ENCODE results near the gene TCN2. TPM values are rescaled to one million over a fixed set of nuclear protein-coding genes. Genes with fewer than 3 reads are reported as not detected.
"Not testable (repeated sequence)": the region's sequence is repeated elsewhere in the genome, so short reads cannot be mapped to it uniquely, and the experiment has no call there.

The TCN2 gene
- total RNA-seq, 1 donor from 2014 or later, result 33.9 TPM

GRCh38 chr22:30627471-30627870 lies 20.5 kb downstream of the TCN2 start:
- Histone ChIP-seq H3K27me3 (no peaks in the 10 kb centered on the region), H3K9ac (no peak overlapping the region), H3F3A (ENCODE audit: low read depth) (peaks cover 4% of the 10 kb centered on the region), H4K20me1 (ENCODE audit: low read depth) (no peaks in the 10 kb centered on the region), H3K36me3 (no peaks in the 10 kb centered on the region), H3K4me2 (no peak overlapping the region), H2AFZ (replicated peaks) (no peak overlapping the region), H3K79me2 (ENCODE audit: low read depth) (no peaks in the 10 kb centered on the region), H3K4me1 (no peaks in the 10 kb centered on the region), H3K27ac (no peak overlapping the region), H3K4me3 (no peak overlapping the region), H3K9me3 (ENCODE audit: low read depth) (no peaks in the 10 kb centered on the region)
- Mint-ChIP-seq H3K36me3 (peaks cover 5% of the 10 kb centered on the region), H3K27ac (no peak overlapping the region), H3K4me1 (no peaks in the 10 kb centered on the region), H3K9me3 (peaks cover 2% of the 10 kb centered on the region), H3K27me3 (ENCODE audit: insufficient read depth, low read depth) (peaks cover 3% of the 10 kb centered on the region), H3K4me3 (no peak overlapping the region)
- DNase-seq (ENCODE audit: low spot score), result no peak
- no peak for TF ChIP-seq EZH2phosphoT487 (IDR thresholded peaks at IDR 0.05)
- TF ChIP-seq CTCF (IDR thresholded peaks at IDR 0.05), result no peak
- no peak for TF ChIP-seq EZH2 (IDR thresholded peaks at IDR 0.05)

- Histone ChIP-seq H4K20me1 (ENCODE audit: low read depth) (no peaks in the 10 kb centered on the region), H3K27me3 (no peaks in the 10 kb centered on the region), H3K4me3 (no peak overlapping the region), H3K27ac (no peak overlapping the region), H2AFZ (replicated peaks) (no peak overlapping the region), H3F3A (ENCODE audit: low read depth) (no peaks in the 10 kb centered on the region), H3K4me2 (no peak overlapping the region), H3K4me1 (no peaks in the 10 kb centered on the region), H3K9me3 (ENCODE audit: low read depth) (no peaks in the 10 kb centered on the region), H3K36me3 (no peaks in the 10 kb centered on the region), H3K9ac (no peak overlapping the region), H3K79me2 (ENCODE audit: low read depth) (no peaks in the 10 kb centered on the region)
- Mint-ChIP-seq H3K36me3 (peaks cover 3% of the 10 kb centered on the region), H3K27ac (no peak overlapping the region), H3K4me1 (no peaks in the 10 kb centered on the region), H3K27me3 (ENCODE audit: insufficient read depth, low read depth) (peaks cover 3% of the 10 kb centered on the region), H3K9me3 (peaks cover 2% of the 10 kb centered on the region), H3K4me3 (no peak overlapping the region)
- no peak for DNase-seq (ENCODE audit: low spot score)
- TF ChIP-seq EZH2 (IDR thresholded peaks at IDR 0.05) (no peak), CTCF (IDR thresholded peaks at IDR 0.05) (no peak), EZH2phosphoT487 (IDR thresholded peaks at IDR 0.05) (no peak)
These were observed 21.5 kb downstream of the TCN2 start for GRCh38 chr22:30628491-30628890.

GRCh38 chr22:30631469-30631868 lies 24.5 kb downstream of the TCN2 start:
- H3K9ac ChIP-seq; H3K4me3 ChIP-seq; H3K36me3 ChIP-seq; H3K27ac Mint-ChIP-seq; H3K27ac ChIP-seq; H3K36me3 Mint-ChIP-seq; H2AFZ ChIP-seq (replicated peaks); H3K4me1 Mint-ChIP-seq; H3K4me1 ChIP-seq; H3K4me3 Mint-ChIP-seq; H3K27me3 ChIP-seq; H3K27me3 Mint-ChIP-seq (ENCODE audit: insufficient read depth, low read depth); H3K9me3 ChIP-seq (ENCODE audit: low read depth); H3K4me2 ChIP-seq; DNase-seq (ENCODE audit: low spot score); H4K20me1 ChIP-seq (ENCODE audit: low read depth); H3K79me2 ChIP-seq (ENCODE audit: low read depth); H3K9me3 Mint-ChIP-seq: not testable (repeated sequence)
- H3F3A ChIP-seq (ENCODE audit: low read depth), result peaks cover 15% of the 10 kb centered on the region

- Mint-ChIP-seq H3K27ac (no peak overlapping the region), H3K4me3 (peak overlapping the region; percentile 79), H3K4me1 (peaks cover 21% of the 10 kb centered on the region), H3K27me3 (ENCODE audit: insufficient read depth, low read depth) (peaks cover 7% of the 10 kb centered on the region), H3K36me3 (peaks cover 4% of the 10 kb centered on the region), H3K9me3 (peaks cover 2% of the 10 kb centered on the region)
- H3K4me3 ChIP-seq, result peak overlapping the region; percentile 69
- no peaks in the 10 kb centered on the region for H4K20me1 ChIP-seq (ENCODE audit: low read depth)
- H2AFZ ChIP-seq (replicated peaks), result peak overlapping the region; percentile 86
- DNase-seq (ENCODE audit: low spot score), result peak; percentile 91
- no peak overlapping the region for H3K9ac ChIP-seq
- TF ChIP-seq CTCF (IDR thresholded peaks at IDR 0.05) (peak; percentile 97), EZH2 (IDR thresholded peaks at IDR 0.05) (no peak)
- H3K9me3 ChIP-seq (ENCODE audit: low read depth), result no peaks in the 10 kb centered on the region
- H3K4me1 ChIP-seq, result peaks cover 3% of the 10 kb centered on the region
- H3K79me2 ChIP-seq (ENCODE audit: low read depth), result no peaks in the 10 kb centered on the region
- H3K36me3 ChIP-seq, result no peaks in the 10 kb centered on the region
- H3K27me3 ChIP-seq, result peaks cover 8% of the 10 kb centered on the region
- H3F3A ChIP-seq (ENCODE audit: low read depth), result peaks cover 15% of the 10 kb centered on the region
- H3K4me2 ChIP-seq, result peak overlapping the region; percentile 96
- no peak overlapping the region for H3K27ac ChIP-seq
These were observed 27.7 kb downstream of the TCN2 start for GRCh38 chr22:30634471-30635233.

All from neural progenitor cell (in vitro differentiated cells).